IPS-11a (cell line): ENCODE measurements around the gene COG2.
"Not testable (repeated sequence)": the region's sequence is repeated elsewhere in the genome, so short reads cannot be mapped to it uniquely, and the experiment has no call there.

Experiments
- H3K4me3 ChIP-seq: one replicate; pipeline ENCODE4 v1.5.1; 2013; ENCODE audit warnings: low read depth, low read length, control low read depth

The COG2 gene

DNA sequence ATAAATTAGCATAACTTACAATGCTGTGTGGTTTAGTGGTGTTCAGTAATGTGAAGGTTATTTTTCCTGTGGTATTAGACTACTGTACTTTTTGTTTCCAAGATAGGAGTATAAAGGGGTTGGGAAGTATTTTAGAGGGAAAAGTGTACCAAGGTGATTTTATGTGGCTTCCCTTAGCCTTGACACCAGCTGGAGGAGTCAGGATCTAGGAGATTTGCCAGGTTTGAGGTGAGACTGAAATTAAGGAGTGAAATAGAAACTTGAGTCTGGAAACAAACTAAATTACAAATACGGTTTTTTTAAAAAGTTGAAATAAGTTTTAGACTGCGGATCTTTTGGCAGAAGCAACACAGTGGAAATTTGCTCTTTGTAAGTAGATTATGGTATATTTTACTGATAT is 32.3 kb downstream of the COG2 start:
- H3K4me3 ChIP-seq = no peak overlapping the region

DNA sequence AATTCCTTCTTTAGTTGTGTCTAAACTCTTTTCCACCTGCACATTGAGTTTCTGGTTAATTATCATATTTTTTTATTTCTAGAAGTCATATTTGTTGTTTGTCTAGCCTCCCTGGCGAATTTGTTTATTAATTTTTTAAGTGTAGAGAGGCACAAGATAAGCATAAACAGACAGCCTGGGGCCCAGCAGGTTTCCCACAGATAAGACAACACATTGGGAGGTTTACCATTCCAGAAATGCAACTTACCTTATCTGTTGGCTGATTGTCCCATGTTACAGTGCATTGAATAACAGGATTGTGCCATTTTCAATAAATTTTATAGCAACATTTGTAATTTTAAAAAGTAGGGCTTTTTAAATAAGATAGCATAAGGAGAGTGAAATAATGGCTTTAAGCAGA is 34.9 kb downstream of the COG2 start:
- no peak overlapping the region for H3K4me3 ChIP-seq

DNA sequence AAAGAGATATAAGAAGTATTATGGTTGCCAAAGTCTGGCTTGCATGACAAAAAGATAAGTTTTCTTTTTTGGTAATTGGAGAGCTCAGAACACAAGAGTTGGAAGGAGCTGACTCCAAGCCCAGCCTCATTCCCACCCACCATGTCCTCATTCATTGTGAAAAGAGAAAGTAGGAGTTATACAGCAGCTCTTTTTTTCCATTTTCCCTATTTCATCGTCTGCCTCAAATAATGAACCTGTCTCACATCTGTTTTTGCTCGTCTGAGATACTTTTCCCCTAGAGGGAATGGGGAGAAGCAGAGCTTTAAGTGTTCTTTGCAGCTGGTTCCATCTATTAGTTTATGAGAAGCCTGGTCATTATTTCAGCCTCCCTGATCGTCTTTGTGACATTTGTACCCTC is 36.9 kb downstream of the COG2 start:
- H3K4me3 ChIP-seq = no peak overlapping the region

DNA sequence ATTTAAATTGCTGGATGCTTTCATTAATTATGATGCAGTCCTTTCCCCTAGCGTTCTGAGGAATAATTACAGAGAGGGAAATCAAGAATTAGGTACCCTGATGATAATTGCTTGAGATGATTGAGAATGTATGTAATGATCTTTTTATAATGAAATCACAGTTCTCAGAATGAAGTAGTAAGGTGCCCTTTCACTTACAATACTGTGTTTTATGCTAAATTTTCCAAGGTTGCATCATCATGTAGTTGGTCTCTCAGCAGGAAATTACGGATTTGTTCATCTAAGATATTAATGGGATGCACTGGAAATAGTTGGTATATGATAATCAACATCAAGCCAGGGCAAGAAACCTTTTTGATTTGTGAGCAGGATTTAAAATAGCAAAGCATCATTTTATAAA is 37.5 kb downstream of the COG2 start:
- H3K4me3 ChIP-seq = no peak overlapping the region

DNA sequence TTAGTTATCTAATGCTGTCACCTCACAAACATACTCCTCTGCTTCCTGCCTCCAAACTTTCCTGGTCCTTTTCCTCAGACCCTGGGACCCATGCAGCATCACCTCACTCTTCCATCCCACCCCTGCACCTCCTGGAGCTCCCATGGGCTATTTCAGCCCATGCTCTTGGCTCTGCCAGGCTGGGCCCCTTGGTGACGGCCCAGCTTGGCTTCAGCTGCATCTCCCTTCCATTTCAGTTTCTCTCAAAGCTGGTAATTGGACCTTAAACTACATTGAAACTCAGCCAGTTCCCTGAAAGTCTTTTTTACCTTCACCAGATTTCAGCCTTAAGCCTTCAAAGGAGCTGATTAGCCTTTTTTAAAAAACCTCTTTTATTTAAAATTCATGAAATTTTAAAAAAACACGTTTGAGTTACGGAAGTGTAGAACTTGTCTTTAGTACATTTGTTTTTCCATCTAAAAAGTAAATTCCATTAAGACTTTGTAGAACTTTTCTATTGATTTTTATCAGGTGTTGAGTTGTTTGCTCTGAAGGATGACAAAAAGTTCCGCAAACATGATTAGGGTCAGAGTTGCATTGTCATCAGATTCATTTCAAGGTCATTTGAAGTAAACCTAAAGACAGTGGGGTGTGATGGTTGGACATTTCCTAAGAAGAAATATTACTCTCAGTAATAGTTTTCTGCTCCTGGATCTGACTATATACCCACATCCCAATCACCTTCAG is 38.2 kb downstream of the COG2 start:
- no peak overlapping the region for H3K4me3 ChIP-seq

DNA sequence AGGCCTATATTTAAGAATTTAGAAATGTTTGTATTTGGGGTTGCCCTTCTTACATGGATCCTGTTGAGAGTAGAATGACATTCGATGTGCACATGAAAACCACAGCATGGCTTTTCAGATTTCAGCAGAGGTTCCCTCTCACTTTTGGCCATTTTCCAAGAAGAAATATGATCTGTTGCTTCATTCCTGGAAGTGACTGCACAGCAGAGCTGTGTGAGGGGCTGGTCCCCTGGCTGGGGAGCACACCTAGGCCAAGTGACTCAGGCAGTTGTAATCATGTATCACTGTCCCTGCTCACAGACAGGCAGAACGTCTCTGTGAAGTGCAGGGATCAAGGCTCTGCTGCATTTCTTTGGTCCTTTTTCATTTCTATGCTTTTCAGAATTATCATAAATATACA is 39.3 kb downstream of the COG2 start:
- H3K4me3 ChIP-seq = no peak overlapping the region

DNA sequence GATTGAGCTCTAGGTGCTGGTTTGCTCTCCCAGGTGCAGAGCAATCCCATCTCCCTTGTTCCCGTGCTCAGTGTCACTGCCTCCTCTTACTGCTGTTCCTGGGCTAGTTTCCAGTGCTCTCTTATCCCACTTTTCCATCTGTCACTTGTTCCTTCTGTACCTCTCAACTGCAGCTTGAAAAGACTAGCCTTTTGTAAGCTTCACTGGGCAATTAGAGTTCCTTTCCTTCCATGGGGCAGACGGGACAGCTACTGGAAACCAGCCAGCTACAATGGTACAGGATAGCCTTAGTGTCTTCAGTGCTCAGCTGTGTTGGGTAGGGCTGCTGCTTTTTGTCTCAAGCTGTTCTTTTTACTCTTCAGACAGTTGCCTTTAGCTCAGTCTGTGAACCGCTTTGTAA is 40.0 kb downstream of the COG2 start:
- no peak overlapping the region for H3K4me3 ChIP-seq

DNA sequence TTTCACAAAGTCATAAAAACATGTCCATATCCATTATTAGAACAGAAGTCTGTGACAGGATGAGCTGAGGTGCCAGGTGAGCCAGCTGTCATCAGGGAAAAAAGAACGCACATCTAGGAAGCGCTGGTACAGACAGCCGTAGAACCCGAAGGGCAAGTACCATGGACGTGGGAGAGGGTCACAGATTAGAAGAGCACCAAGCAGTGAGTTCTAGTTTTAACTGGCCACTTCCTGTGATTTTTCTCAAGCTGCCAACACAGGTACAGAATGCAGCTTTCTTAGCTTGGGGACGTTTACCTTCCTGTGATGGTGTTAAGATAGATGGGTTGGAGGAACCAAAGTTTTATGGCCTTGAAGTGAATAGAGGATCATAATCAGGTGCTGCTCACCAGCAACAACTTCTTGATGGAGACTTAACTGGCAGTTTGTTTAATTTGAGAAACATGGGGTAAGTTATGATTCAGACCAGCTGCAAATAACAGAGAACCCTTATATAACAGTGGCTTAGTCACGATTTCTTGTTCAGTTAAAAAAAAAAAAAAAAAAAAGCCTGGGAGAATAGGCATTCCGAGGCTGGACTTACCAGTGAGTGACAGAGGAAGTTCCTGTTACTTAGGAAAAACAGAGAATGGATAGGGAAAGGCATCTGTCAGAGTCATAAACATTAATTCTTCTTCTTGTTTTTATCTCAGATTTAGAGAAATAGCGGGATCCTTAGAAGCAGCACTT is 40.8 kb downstream of the COG2 start:
- H3K4me3 ChIP-seq = no peak overlapping the region

DNA sequence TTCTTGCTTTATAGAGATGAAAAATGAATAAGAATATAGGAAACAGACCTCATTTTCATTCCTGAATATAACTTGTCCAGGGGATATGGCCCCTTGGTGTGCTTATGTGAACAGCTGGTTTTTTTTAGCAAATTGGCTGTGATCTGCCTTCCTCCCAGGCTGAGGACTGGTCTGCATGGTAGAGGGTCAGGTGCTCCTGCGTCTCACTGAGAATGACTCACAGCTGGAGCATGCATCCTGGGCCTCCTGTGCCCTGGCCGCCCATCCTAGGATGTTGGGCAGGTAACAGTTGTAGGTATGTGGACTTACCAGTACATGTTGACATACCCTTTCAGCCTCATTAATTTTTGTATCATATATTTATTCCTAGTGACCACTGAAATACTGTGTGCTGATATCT is 41.9 kb downstream of the COG2 start:
- no peak overlapping the region for H3K4me3 ChIP-seq

DNA sequence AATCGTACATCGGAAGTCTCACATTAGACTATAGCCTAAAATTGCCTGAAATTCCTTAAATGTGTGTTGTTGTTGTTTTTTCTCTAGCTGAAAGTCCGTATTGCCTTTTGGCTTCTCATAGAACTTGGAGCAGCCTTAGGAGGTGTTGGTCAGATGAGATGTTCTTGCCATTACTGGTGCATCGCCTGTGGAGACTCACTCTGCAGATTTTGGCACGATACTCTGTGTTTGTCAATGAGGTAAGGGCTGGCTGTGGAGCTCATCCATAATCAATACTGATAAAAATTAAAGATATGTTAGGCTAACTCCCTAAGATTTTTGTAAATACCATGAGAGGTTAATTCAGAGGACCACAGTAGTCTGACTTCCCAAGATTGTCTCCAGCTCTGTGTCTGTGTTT is 42.7 kb downstream of the COG2 start:
- H3K4me3 ChIP-seq = no peak overlapping the region

DNA sequence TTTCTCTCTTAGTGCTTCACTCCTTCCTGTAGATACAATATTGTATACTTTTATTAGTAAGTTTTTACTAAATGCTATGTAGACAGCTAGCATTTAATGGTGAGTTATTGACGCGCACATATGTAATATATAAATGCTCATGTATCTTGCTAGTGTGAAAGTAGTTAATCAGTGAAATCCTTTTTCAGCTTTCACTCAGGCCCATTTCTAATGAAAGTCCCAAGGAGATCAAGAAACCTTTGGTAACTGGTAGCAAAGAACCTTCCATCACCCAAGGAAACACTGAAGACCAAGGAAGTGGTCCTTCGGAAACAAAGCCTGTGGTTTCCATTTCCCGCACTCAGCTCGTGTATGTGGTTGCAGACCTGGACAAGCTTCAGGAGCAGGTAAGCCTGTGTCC is 44.5 kb downstream of the COG2 start:
- H3K4me3 ChIP-seq = no peak overlapping the region

DNA sequence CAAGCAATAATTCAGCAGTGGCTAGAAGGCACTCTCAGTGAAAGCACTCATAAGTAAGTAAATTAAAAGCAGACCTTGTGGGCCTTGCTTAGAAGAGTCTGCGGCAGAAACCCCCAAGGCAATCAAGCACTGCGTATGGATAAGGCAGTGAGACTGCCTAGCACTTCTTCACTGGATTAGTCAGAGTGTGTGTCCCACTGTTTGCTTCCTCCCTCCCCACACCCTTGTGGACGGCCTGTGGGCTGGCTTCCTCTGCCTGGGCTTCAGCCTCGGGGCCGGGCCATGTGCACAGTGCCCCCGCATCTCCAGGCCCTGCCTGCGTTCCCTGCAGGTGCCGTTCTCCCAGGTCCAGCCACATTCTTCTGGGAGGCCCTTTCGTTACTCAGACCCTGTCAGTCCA is 47.8 kb downstream of the COG2 start:
- no peak overlapping the region for H3K4me3 ChIP-seq

DNA sequence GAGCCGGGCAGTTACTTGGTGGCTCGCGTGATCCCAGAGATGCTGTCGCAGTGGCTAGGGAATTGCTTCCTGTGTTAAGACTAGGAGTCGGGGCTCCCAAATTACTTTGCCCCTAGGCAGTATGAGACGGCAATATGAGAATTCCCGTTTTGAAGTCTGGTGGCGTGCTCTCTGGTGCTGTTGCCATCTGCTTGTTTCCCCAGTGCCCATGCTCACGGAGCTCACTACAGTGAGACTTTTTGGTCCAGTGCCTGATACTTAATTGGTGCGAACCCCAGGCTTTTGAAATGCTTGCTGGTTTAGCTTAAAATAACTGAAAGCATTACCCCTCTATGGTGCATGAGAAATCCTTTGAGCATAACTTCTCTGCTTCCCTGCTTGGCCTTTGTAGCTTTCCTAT is 49.3 kb downstream of the COG2 start:
- no peak overlapping the region for H3K4me3 ChIP-seq

DNA sequence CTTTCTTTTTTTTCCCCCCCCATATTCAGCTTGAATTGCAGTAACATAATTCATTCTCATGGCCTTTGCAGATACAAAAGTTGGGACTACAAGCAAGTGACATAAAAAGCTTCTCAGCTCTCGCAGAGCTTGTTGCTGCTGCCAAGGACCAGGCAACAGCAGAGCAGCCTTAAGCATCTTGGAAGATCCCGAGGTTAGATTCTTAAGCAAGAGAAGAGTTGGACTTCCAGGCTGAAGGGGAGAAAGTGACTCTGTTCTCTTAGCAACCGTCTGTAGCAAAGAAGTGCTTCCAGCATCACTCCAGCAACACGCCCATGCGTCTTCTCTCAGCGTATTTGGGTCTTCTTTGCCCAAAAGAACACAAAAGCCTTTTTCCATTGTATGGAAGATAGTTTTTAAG is 50.9 kb downstream of the COG2 start:
- no peak overlapping the region for H3K4me3 ChIP-seq

DNA sequence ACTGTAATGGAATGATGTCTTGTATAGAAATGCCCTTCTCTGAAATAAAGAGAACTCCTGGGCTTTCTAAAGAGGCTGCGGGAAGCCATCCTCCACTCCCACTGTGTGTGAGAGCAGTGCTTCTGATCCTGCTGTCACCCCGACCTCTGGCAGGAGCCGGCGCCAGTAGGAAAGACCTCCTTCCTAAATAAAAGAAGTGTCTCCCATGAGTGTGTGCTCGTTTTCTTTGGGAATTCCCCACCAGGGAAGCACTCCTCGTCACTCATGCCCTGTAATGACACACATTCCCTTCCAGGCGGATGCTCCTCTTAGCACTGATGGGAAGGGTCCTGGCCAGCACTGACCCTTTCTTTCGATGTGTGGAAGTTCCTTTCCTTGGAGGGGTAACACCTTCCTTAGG is 51.5 kb downstream of the COG2 start:
- no peak overlapping the region for H3K4me3 ChIP-seq

DNA sequence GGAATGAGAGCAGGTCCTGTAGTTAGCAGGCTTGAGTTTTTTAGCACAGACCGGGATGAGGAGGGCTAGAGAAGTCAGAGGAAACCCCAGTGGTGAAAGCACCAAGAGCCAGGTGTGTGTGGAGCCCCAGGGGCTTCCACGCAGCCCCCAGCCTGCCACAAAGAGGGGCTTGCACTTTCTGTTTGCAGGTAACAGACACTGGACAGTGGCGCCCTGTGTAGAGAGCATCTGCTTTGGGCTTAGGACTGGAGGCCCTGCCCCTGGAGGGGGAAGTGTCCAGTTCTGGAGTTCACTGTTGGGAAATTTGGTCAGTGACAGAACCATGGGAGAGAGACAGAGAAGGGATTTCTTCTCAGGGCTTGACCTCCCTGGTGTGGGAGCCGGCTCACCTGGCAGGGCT is 52.2 kb downstream of the COG2 start:
- no peak overlapping the region for H3K4me3 ChIP-seq

DNA sequence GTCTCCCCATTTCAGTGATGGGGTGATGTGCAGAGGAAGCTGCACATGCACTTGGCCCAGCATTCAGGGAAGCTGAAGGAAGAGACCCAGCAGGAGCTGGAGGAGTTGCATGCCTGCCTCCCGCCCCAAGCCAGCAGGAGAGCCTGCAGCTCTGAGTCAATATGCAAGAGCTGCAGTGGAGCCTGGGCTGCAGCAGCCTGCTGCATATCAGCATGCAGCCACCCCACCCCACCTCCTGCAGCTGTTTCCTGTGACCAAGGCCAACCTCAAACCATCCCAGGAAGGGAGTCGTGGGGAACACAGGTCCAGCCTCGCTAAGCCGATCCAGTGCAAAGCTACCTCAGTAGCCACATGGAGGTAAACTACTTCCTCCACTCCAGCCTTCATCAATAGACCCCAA is 52.7 kb downstream of the COG2 start:
- H3K4me3 ChIP-seq = no peak overlapping the region

DNA sequence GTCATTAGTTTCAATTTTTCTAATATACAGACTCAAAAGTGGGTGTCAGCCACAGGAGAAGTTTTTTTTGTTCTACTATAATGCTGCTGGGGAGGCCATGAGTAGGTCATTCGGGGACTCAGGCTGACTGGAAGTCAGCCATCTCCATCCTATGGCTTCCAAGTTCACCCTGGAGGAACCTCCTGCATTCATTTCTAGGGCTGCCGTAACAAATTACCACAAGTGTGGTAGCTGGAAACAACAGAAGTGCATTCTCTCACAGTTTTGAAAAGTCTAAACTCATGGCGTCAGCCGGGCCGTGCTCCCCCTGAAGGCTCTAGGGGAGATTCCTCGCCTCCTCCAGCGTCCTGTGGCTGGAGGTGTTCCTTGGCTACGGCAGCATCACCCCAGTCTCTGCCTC is 53.9 kb downstream of the COG2 start:
- H3K4me3 ChIP-seq = no peak overlapping the region

DNA sequence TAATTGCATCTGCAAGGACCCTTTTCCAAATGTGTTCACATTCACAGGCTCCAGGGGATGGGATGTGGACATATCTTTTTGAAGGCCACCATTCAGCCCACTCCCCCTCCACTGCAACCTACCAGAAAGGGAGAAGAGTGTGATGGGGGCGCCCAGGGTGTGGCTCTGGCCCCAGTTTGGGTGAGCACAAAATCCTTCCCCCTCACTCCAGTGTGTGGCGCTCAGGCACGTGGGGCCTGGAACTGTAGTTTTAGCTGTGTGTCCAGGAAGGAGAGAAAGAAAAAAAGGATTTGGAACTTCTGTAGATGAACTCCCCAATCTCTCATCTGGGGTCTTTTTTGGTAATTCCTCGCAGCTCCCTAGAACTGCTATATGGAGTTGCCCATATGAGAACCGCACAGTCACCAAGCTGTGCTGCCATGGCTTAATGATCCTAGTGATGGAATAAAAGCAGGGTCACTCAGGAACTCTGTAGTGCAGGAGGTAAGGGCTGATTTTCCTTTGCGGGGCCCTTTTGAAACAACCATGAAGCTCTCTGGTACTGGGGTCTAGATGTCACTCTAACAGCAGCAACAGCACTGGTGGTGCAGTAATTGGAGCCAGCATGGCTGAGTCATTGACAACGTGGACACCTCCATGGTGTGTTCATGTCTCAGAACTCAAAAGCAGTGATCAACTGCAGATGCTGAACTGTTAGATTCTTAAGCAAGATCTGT is 54.6 kb downstream of the COG2 start:
- no peak overlapping the region for H3K4me3 ChIP-seq

DNA sequence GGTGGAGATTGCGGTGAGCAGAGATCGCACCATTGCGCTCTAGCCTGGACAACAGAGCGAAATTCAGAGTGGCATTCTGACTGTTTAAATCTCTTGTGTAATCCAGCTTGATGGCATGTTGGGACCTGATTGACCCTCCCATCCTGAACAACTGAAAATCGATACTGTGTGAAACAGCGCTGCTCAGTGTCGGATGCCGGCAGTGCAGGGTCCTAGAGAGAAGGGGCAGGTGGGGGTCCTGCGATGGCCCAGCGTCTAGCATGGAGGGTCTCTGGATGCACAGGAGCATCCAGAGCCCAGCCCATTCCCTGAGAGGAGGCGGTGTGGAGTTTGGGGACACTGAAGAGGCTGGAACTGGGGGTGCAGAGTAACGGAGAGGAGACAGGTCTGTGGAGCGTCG is 55.8 kb downstream of the COG2 start:
- H3K4me3 ChIP-seq = no peak overlapping the region

DNA sequence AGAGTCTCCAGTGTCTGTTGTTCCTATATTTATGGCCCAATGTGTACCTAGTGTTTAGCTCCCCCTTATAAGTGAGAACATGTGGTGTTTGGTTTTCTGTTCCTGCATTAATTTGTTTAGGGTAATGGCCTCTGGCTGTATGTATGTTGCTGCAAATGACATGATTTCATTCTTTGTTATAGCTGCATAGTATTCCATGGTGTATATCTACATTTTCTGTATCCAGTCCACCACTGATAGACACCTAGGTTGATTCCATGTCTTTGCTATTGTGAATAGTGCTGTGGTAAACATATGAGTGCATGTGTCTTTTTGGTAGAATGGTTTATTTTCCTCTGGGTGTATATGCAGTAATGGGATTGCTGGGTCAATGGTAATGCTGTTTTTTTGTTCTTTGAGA is 56.7 kb downstream of the COG2 start:
- H3K4me3 ChIP-seq = not testable (repeated sequence)

DNA sequence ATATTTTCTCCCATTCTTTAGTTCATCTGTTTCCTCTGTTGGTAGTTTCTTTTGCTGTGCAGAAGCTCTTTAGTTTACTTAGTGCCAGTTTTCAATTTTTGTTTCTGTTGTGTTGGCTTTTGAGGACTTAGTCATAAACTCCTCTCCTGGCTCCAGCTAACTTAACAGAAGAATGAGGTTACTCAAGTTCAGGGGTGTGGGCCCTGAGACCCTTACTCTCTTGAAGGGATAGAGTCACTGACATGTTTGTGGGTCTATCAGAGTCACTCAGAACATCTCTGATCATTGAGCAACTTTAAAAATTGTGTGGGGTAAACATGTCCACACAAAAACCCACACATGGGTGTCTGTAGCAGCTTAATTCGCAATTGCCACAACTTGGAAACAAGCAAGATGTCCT is 57.4 kb downstream of the COG2 start:
- H3K4me3 ChIP-seq = no peak overlapping the region
